HG03469 (cell line): ENCODE results near the gene DHH.
"Not testable (repeated sequence)": the region's sequence is repeated elsewhere in the genome, so short reads cannot be mapped to it uniquely, and the experiment has no call there.

Experiments used
- ATAC-seq: cut with Tn5 transposase; IDR thresholded peaks from one replicate; pipeline ENCODE4 v1.9.1; 2021; ENCODE audit warnings: mild to moderate bottlenecking, moderate library complexity, moderate number of reproducible peaks; ENCODE audit not compliant: unreplicated experiment

DHH gene

GRCh38 chr12:49079793-49080192 is 14.8 kb downstream of the DHH start:
- no peak for ATAC-seq

GRCh38 chr12:49070971-49071370 is 23.6 kb downstream of the DHH start:
- no peak for ATAC-seq

- ATAC-seq, result peak; percentile 93
Measured at GRCh38 chr12:49069507-49070346, 24.9 kb downstream of the DHH start, which contains the start of gene RHEBL1. Gene RHEBL1 (minus strand): TSS chr12:49069979. CDS start chr12:49069785, 194 bp downstream.

GRCh38 chr12:49068879-49069506 is 25.6 kb downstream of the DHH start:
- ATAC-seq, result no peak

- ATAC-seq, result no peak
Measured at GRCh38 chr12:49066120-49066519, 28.5 kb downstream of the DHH start.

- ATAC-seq, result no peak
Measured at GRCh38 chr12:49064767-49065152, 29.8 kb downstream of the DHH start.

- not testable (repeated sequence) for ATAC-seq
Measured at GRCh38 chr12:49061916-49062315, 32.7 kb downstream of the DHH start.

- ATAC-seq, result no peak
Measured at GRCh38 chr12:49061157-49061650, 33.4 kb downstream of the DHH start.

- no peak for ATAC-seq
Measured at GRCh38 chr12:49060237-49061156, 34.1 kb downstream of the DHH start, which contains the start of gene KMT2D. Gene KMT2D (minus strand): TSS chr12:49060794. CDS start chr12:49055324, 5,470 bp downstream.

- ATAC-seq, result no peak
Measured at GRCh38 chr12:49059299-49060171, 35.1 kb downstream of the DHH start.

- no peak for ATAC-seq
Measured at GRCh38 chr12:49059045-49059298, 35.6 kb downstream of the DHH start.

- no peak for ATAC-seq
Measured at GRCh38 chr12:49058366-49059044, 36.1 kb downstream of the DHH start.

GRCh38 chr12:49057888-49058287 is 36.7 kb downstream of the DHH start:
- ATAC-seq, result no peak

GRCh38 chr12:49055978-49056754 is 38.4 kb downstream of the DHH start:
- peak; percentile 76 for ATAC-seq

GRCh38 chr12:49055092-49055491 is 39.5 kb downstream of the DHH start:
- no peak for ATAC-seq

GRCh38 chr12:49054524-49054923 is 40.1 kb downstream of the DHH start:
- no peak for ATAC-seq

GRCh38 chr12:49054096-49054495 is 40.5 kb downstream of the DHH start:
- no peak for ATAC-seq

GRCh38 chr12:49052451-49053208 is 42.0 kb downstream of the DHH start:
- no peak for ATAC-seq
